ENCODE measurements around the gene VPS13D.
A peak's percentile ranks its signal among the peaks of the same experiment; 100 is the strongest.

The VPS13D gene

GRCh38 chr1:12525311-12526181, 295.7 kb downstream of the VPS13D start:
- TF ChIP-seq CTCF (IDR thresholded peaks at IDR 0.05; ENCODE audit: poor library complexity, severe bottlenecking) = no peak
- Histone ChIP-seq H3K27me3 (ENCODE audit: insufficient read depth, poor library complexity, severe bottlenecking) (no peaks in the 10 kb centered on the region), H3K27ac (ENCODE audit: poor library complexity, severe bottlenecking) (no peak overlapping the region), H3K4me1 (ENCODE audit: insufficient read depth, poor library complexity, severe bottlenecking) (peaks cover 3% of the 10 kb centered on the region), H3K4me3 (ENCODE audit: severe bottlenecking) (no peak overlapping the region), H3K36me3 (ENCODE audit: low read depth) (no peaks in the 10 kb centered on the region), H3K9me3 (ENCODE audit: severe bottlenecking) (no peaks in the 10 kb centered on the region)
- DNase-seq (ENCODE audit: low spot score) (no peak), ATAC-seq (ENCODE audit: low read depth) (no peak)

- no peak for DNase-seq (ENCODE audit: low spot score)
- H3K27me3 ChIP-seq (ENCODE audit: insufficient read depth, poor library complexity, severe bottlenecking) = no peaks in the 10 kb centered on the region
- no peak overlapping the region for H3K4me3 ChIP-seq (ENCODE audit: severe bottlenecking)
- no peak overlapping the region for H3K27ac ChIP-seq (ENCODE audit: poor library complexity, severe bottlenecking)
- H3K36me3 ChIP-seq (ENCODE audit: low read depth) = no peaks in the 10 kb centered on the region
- no peak for TF ChIP-seq CTCF (IDR thresholded peaks at IDR 0.05; ENCODE audit: poor library complexity, severe bottlenecking)
- no peaks in the 10 kb centered on the region for H3K9me3 ChIP-seq (ENCODE audit: severe bottlenecking)
- peaks cover 3% of the 10 kb centered on the region for H3K4me1 ChIP-seq (ENCODE audit: insufficient read depth, poor library complexity, severe bottlenecking)
- no peak for ATAC-seq (ENCODE audit: low read depth)
These were observed 297.7 kb downstream of the VPS13D start for GRCh38 chr1:12527564-12527963.

GRCh38 chr1:12528021-12528852, 298.4 kb downstream of the VPS13D start:
- H3K27me3 ChIP-seq (ENCODE audit: insufficient read depth, poor library complexity, severe bottlenecking) = no peaks in the 10 kb centered on the region
- TF ChIP-seq CTCF (IDR thresholded peaks at IDR 0.05; ENCODE audit: poor library complexity, severe bottlenecking) = no peak
- no peaks in the 10 kb centered on the region for H3K9me3 ChIP-seq (ENCODE audit: severe bottlenecking)
- no peaks in the 10 kb centered on the region for H3K36me3 ChIP-seq (ENCODE audit: low read depth)
- H3K4me1 ChIP-seq (ENCODE audit: insufficient read depth, poor library complexity, severe bottlenecking) = peaks cover 3% of the 10 kb centered on the region
- ATAC-seq (ENCODE audit: low read depth) = peak; percentile 61
- no peak overlapping the region for H3K4me3 ChIP-seq (ENCODE audit: severe bottlenecking)
- DNase-seq (ENCODE audit: low spot score) = no peak
- no peak overlapping the region for H3K27ac ChIP-seq (ENCODE audit: poor library complexity, severe bottlenecking)

- H3K27ac ChIP-seq (ENCODE audit: poor library complexity, severe bottlenecking) = no peak overlapping the region
- peaks cover 3% of the 10 kb centered on the region for H3K4me1 ChIP-seq (ENCODE audit: insufficient read depth, poor library complexity, severe bottlenecking)
- H3K36me3 ChIP-seq (ENCODE audit: low read depth) = no peaks in the 10 kb centered on the region
- no peaks in the 10 kb centered on the region for H3K9me3 ChIP-seq (ENCODE audit: severe bottlenecking)
- TF ChIP-seq CTCF (IDR thresholded peaks at IDR 0.05; ENCODE audit: poor library complexity, severe bottlenecking) = no peak
- DNase-seq (ENCODE audit: low spot score) = no peak
- H3K27me3 ChIP-seq (ENCODE audit: insufficient read depth, poor library complexity, severe bottlenecking) = no peaks in the 10 kb centered on the region
- H3K4me3 ChIP-seq (ENCODE audit: severe bottlenecking) = no peak overlapping the region
- ATAC-seq (ENCODE audit: low read depth) = no peak
These were observed 299.9 kb downstream of the VPS13D start for GRCh38 chr1:12529640-12530174.
